SK-N-MC (cell line): ENCODE results near the gene STRN.

Experiments used
- DNase-seq: peaks from one replicate; pipeline ENCODE4 v3.0.0-alpha.2; 2011; ENCODE audit warnings: low read depth, low spot score
- H3K27ac ChIP-seq: fragments of 200-600 bp; sonication (generic); 2 replicates; pipeline ENCODE4 v1.5.1; 2016; ENCODE audit warnings: mixed run types
- H3K36me3 ChIP-seq: fragments of 200-600 bp; sonication (generic); 2 replicates; pipeline ENCODE4 v1.6.1; 2017; ENCODE audit warnings: antibody characterized with exemption, low read length, mixed read lengths; ENCODE audit not compliant: insufficient read depth
- H3K4me3 ChIP-seq: fragments of 200-600 bp; sonication (generic); 2 replicates; pipeline ENCODE4 v1.5.1; 2016
- H3K9ac ChIP-seq: fragments of 200-600 bp; sonication (generic); 2 replicates; pipeline ENCODE4 v1.8.0; 2017; ENCODE audit warnings: mixed run types, mixed read lengths; ENCODE audit not compliant: insufficient read length
- H3K9me3 ChIP-seq: fragments of 200-600 bp; sonication (generic); 2 replicates; pipeline ENCODE4 v1.6.1; 2017; ENCODE audit warnings: low read depth, mild to moderate bottlenecking, antibody characterized with exemption, low read length, moderate library complexity, mixed read lengths
- EZH2 ChIP-seq: fragments of 200-600 bp; sonication (generic); IDR thresholded peaks from one replicate; pipeline ENCODE4 v1.6.1; 2017; ENCODE audit warnings: antibody characterized with exemption
- FOXP2 ChIP-seq: optimal IDR thresholded peaks from 2 replicates; pipeline ENCODE3; 2011; ENCODE audit warnings: mild to moderate bottlenecking, moderate library complexity; ENCODE audit not compliant: insufficient read depth; ENCODE audit errors: extremely low read length, control extremely low read depth
- POLR2AphosphoS5 ChIP-seq: IDR thresholded peaks from 2 replicates; pipeline ENCODE4 v1.6.1; 2012; ENCODE audit warnings: mild to moderate bottlenecking, low read depth, low read length, borderline replicate concordance

Gene STRN

DNA sequence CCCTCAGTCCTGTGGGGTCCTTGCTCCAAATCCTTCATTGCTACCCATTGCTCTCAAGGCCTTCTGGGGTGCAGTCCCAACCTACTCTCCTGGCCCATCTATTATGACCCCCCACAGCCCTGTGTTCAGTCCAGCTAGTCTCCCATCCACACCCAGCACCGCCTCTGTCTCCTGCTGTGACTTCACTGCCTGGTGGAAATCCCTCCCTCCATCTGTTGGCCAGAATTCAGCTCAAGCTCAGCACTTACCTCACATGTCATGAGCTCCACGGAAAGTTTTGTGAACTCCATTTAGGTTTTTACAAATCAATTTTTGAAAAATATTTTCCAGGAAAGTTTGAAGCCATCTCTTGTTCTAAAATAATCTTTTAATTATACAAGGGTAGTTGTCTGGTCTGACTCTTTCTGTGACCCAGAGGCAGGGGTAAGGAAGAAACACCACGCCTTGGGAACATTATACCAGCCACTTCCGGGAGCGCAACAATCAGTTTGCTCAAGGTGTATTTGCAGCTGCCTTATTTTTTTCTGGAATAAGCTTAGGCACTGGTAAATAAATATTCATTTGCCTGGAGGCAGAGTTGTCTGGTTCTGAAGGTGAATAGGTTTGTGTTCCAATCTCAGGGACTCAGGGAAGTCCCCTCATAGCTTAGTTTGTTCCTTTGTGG is 159.0 kb downstream of the STRN start:
- TF ChIP-seq FOXP2 = no peak
- TF ChIP-seq EZH2 = no peak
- no peak for TF ChIP-seq POLR2AphosphoS5
- no peak overlapping the region for H3K4me3 ChIP-seq
- no peaks in the 10 kb centered on the region for H3K9me3 ChIP-seq
- no peak for DNase-seq
- no peak overlapping the region for H3K9ac ChIP-seq
- no peak overlapping the region for H3K27ac ChIP-seq
- no peaks in the 10 kb centered on the region for H3K36me3 ChIP-seq

DNA sequence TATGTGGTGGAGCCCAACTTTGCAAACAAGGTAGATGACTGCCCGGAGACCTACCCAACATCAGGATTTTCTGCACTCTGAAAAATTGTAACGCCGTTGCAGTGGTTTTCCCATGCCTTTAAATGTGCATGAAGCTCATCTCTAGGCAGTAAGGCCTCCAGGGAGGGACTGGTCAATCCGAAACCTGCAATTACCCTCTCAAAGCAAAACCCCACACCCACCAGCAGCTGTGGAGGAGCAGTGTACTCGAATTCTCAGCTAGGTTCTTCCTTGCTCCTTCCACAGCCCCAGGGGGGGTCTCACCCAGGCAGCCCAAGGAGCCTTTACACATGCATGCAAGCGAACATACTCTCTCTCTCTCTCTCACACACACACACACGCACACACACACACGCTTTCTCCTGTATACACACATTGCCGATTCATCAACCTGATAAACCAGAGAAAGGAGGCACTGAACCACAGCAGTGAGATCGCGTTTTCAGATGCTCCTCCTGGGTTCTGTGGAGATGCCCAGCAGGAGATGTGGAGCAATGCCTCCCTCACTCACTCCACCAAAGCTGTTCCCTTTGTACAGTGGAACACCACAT is 160.6 kb downstream of the STRN start:
- Histone ChIP-seq H3K36me3 (no peaks in the 10 kb centered on the region), H3K9ac (no peak overlapping the region), H3K27ac (no peak overlapping the region), H3K4me3 (no peak overlapping the region), H3K9me3 (no peaks in the 10 kb centered on the region)
- TF ChIP-seq EZH2 (no peak), FOXP2 (no peak), POLR2AphosphoS5 (no peak)
- DNase-seq = no peak

DNA sequence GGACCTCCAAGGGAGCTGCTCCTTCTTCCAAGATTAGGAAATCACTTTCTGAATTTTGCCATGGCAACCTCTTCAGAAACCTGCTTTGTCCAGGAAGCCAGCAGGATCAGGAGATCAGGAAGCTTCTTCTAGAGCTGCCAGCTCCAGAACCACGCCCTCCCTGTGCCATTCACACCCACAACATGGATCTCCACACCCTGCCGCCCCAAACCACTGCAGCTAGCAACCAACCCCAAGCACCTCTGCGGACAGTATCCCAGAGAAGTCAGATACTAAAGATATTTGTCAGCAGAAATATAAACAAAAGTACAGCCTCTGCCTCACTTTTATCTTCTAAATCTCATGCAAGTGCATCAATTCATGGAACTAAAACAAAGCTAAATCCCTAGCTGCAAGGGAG is 163.4 kb downstream of the STRN start:
- Histone ChIP-seq H3K4me3 (no peak overlapping the region), H3K9me3 (no peaks in the 10 kb centered on the region), H3K9ac (no peak overlapping the region), H3K27ac (no peak overlapping the region), H3K36me3 (no peaks in the 10 kb centered on the region)
- DNase-seq = no peak
- TF ChIP-seq FOXP2 (no peak), EZH2 (no peak), POLR2AphosphoS5 (no peak)

DNA sequence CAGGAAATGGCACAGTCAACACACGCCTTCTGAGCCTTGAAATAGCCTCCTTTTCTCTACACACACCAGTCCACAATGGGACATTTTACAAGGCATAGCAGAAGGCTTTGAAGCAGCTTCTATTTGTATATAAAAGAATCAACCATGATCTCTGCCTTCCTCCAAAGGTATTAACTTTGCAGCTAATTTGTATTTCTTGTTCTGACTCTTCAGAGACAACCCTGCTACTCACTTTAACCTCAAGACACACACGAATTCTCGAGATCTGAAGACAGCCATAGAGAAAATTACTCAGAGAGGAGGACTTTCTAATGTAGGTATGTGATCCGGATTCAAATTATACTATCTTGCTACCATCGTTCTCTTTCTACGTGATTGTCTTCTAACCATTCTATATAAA is 165.2 kb downstream of the STRN start:
- Histone ChIP-seq H3K9me3 (no peaks in the 10 kb centered on the region), H3K9ac (no peak overlapping the region), H3K36me3 (no peaks in the 10 kb centered on the region), H3K27ac (no peak overlapping the region), H3K4me3 (no peak overlapping the region)
- no peak for DNase-seq
- no peak for TF ChIP-seq POLR2AphosphoS5
- no peak for TF ChIP-seq FOXP2
- no peak for TF ChIP-seq EZH2

- Histone ChIP-seq H3K4me3 (no peak overlapping the region), H3K27ac (no peak overlapping the region), H3K9ac (no peak overlapping the region), H3K9me3 (no peaks in the 10 kb centered on the region), H3K36me3 (no peaks in the 10 kb centered on the region)
- no peak for DNase-seq
- no peak for TF ChIP-seq FOXP2
- no peak for TF ChIP-seq EZH2
- no peak for TF ChIP-seq POLR2AphosphoS5
These were observed 166.0 kb downstream of the STRN start for GRCh38 chr2:36800381-36800780.

- TF ChIP-seq POLR2AphosphoS5 = no peak
- TF ChIP-seq EZH2 = no peak
- TF ChIP-seq FOXP2 = no peak
- no peaks in the 10 kb centered on the region for H3K9me3 ChIP-seq
- H3K36me3 ChIP-seq = no peaks in the 10 kb centered on the region
These were observed 167.6 kb downstream of the STRN start for GRCh38 chr2:36798724-36799123.

DNA sequence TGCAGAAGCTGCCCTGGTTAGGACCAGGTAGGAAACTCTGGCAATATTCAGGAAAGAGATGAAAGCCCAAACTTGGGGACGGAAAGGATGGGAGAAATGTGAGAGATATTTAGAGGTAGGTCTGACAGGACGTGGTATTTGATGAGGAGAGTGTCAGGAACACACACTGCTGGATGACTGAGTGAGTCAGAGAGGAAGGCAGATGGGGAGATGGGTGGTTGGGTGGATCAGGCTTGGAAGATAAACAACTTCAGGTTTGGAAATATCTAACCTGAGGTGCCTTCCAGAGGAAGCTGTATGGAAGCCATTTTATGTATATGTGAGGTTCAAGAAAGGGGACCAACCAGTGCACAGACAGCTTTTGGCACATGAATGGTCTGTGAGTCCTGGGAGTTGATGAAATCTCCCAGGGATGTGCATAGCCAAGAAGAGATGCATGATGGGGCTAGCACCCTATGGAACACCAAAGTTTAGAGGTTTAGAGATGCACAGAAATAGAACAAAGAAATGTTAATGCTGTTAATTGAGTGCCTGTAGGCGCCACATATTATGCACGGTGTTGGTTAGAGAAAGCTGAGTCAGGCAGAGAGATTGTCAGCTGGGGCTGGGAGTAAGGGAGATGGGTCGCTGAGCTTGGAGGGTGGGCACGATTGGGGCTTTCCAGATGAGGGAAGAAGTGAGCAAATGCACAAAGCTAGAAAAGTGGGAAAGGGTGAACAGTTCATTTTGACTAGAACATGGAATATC is 168.8 kb downstream of the STRN start:
- TF ChIP-seq POLR2AphosphoS5 = no peak
- no peak for TF ChIP-seq EZH2
- no peak for TF ChIP-seq FOXP2
- H3K9ac ChIP-seq = no peak overlapping the region
- no peak overlapping the region for H3K4me3 ChIP-seq
- no peak for DNase-seq
- no peak overlapping the region for H3K27ac ChIP-seq
- no peaks in the 10 kb centered on the region for H3K36me3 ChIP-seq
- H3K9me3 ChIP-seq = no peaks in the 10 kb centered on the region

More at GRCh38 chr2:36798724-36799123, 167.6 kb downstream of the STRN start:
- H3K27ac ChIP-seq = no peak overlapping the region
- no peak overlapping the region for H3K4me3 ChIP-seq
- no peak for DNase-seq
- H3K9ac ChIP-seq = no peak overlapping the region
